K562 (cell line): ENCODE measurements around the gene GGTLC2. TPM values are rescaled to one million over a fixed set of nuclear protein-coding genes. Genes with fewer than 3 reads are reported as not detected.
"Not testable (repeated sequence)": the region's sequence is repeated elsewhere in the genome, so short reads cannot be mapped to it uniquely, and the experiment has no call there.

Source experiments
- ATAC-seq: fragments of 200-7000 bp; cut with Tn5 transposase; 3 replicates; pipeline ENCODE4 v1.9.1; 2020; ENCODE audit warnings: moderate library complexity
- BruUV-seq: library from RNA; stranded (reverse); fragments of 400-500 nt; replicated peaks from 2 replicates; lab custom pipeline; 2021; lab: Mats Ljungman, UMichigan
- CTCF ChIA-PET: fragments of 300-600 bp; formaldehyde crosslinking; extraction: SDS; loops from one replicate; lab custom pipeline; 2021; ENCODE audit warnings: low intra/inter-chr PET ratio; lab: Yijun Ruan, JAX
- POLR2A ChIA-PET: fragments of 300-600, 350-650 bp; sonication (Branson Sonifier 250); formaldehyde crosslinking; extraction: SDS; loops from one replicate; lab custom pipeline; 2021; ENCODE audit warnings: antibody characterized with exemption, inconsistent platforms; lab: Yijun Ruan, JAX
- DNase-seq, 4 experiments: peaks; one replicate each; pipeline versions ENCODE4 v3.0.0 to v3.0.0-alpha.2; 2011 to 2018; ENCODE audit warnings: low spot score in 3 of 4, mixed read lengths in 3 of 4; ENCODE audit errors: extremely low read depth in 1 of 4
- FAIRE-seq: peaks from 2 replicates; lab custom pipeline; 2011; peaks lifted over from hg19 to GRCh38; lab: Jason Lieb, UNC
- H2AFZ ChIP-seq: 2 replicates; pipeline ENCODE4 v1.6.0; 2011; ENCODE audit warnings: low read depth, low read length, control low read depth, inconsistent platforms
- H3K27ac ChIP-seq: fragments of 200-600 bp; 3 replicates; pipeline ENCODE4 v1.8.0; 2011; ENCODE audit warnings: low read depth, mild to moderate bottlenecking, control low read depth, inconsistent platforms, low read length, moderate library complexity, mixed read lengths; ENCODE audit errors: extremely low read depth
- H3K27me3 ChIP-seq, 2 experiments: fragments of 300-600 bp in 1 of 2; 2 replicates in 1 of 2; 3 replicates in 1 of 2; pipeline versions ENCODE4 v1.6.0 to v1.8.0; 2011; ENCODE audit warnings: inconsistent platforms in 2 of 2, low read length in 2 of 2, mild to moderate bottlenecking in 1 of 2, mixed read lengths in 1 of 2, moderate library complexity in 1 of 2; ENCODE audit not compliant: control insufficient read depth in 2 of 2, insufficient read depth in 2 of 2
- H3K36me3 ChIP-seq: fragments of 300-600 bp; 3 replicates; pipeline ENCODE4 v1.8.0; 2011; ENCODE audit warnings: mild to moderate bottlenecking, low read length, inconsistent platforms; ENCODE audit not compliant: control insufficient read depth, insufficient read depth
- H3K4me1 ChIP-seq, 2 experiments: fragments of 200-600 bp in 1 of 2; replicated peaks in 1 of 2; 2 replicates in 1 of 2; 3 replicates in 1 of 2; pipeline versions ENCODE4 v1.5.1 to v1.8.0; 2011; ENCODE audit warnings: inconsistent platforms in 2 of 2, low read length in 2 of 2, mild to moderate bottlenecking in 1 of 2, mixed read lengths in 1 of 2, moderate library complexity in 1 of 2; ENCODE audit not compliant: control insufficient read depth in 2 of 2, insufficient read depth in 2 of 2
- H3K4me2 ChIP-seq: 2 replicates; pipeline ENCODE4 v1.6.1; 2011; ENCODE audit warnings: low read length, control low read depth, inconsistent platforms, mixed read lengths; ENCODE audit not compliant: insufficient read depth
- H3K4me3 ChIP-seq: fragments of 200-600 bp; sonication (generic), shearing (Covaris generic); 2 replicates; pipeline ENCODE4 v1.5.1; 2016; ENCODE audit warnings: control low read depth, inconsistent platforms
- H3K79me2 ChIP-seq: fragments of 200-600 bp; 3 replicates; pipeline ENCODE4 v1.8.0; 2011; ENCODE audit warnings: low read length, inconsistent platforms; ENCODE audit not compliant: control insufficient read depth, insufficient read depth
- H3K9ac ChIP-seq, 2 experiments: 2 replicates each; pipeline versions ENCODE4 v1.6.0 to v1.6.1; 2011; ENCODE audit warnings: low read depth in 2 of 2, low read length in 2 of 2, control low read depth in 1 of 2, inconsistent platforms in 1 of 2, mild to moderate bottlenecking in 1 of 2, mixed read lengths in 1 of 2; ENCODE audit not compliant: insufficient read depth in 1 of 2
- H3K9me1 ChIP-seq: one replicate; pipeline ENCODE4 v1.6.0; 2011; ENCODE audit warnings: inconsistent platforms, mild to moderate bottlenecking, low read length, moderate library complexity; ENCODE audit not compliant: control insufficient read depth, insufficient read depth
- H3K9me3 ChIP-seq: replicated peaks from 2 replicates; pipeline ENCODE4 v1.5.1; 2011; ENCODE audit warnings: low read depth, low read length, inconsistent platforms; ENCODE audit not compliant: control insufficient read depth, insufficient read depth
- H4K20me1 ChIP-seq: replicated peaks from 2 replicates; pipeline ENCODE4 v1.6.1; 2011; ENCODE audit warnings: low read length, inconsistent platforms, mixed read lengths; ENCODE audit not compliant: control insufficient read depth, insufficient read depth
- CBFA2T2 ChIP-seq: fragments of 450-650 bp; conservative IDR thresholded peaks from 2 replicates; pipeline ENCODE4 v1.6.1; 2017; ENCODE audit warnings: mild to moderate bottlenecking
- DACH1 ChIP-seq: fragments of 450-650 bp; IDR thresholded peaks from 2 replicates; pipeline ENCODE4 v1.6.1; 2018; ENCODE audit not compliant: partially characterized antibody
- EGR1 ChIP-seq: fragments of 450-650 bp; conservative IDR thresholded peaks from 2 replicates; pipeline ENCODE4 v1.6.1; 2017; ENCODE audit warnings: mild to moderate bottlenecking
- GATAD2A ChIP-seq: fragments of 450-650 bp; IDR thresholded peaks from 2 replicates; pipeline ENCODE4 v1.6.1; 2017
- LARP7 ChIP-seq: fragments of 450-650 bp; IDR thresholded peaks from 2 replicates; pipeline ENCODE4 v1.6.1; 2016
- PHF21A ChIP-seq: fragments of 450-650 bp; IDR thresholded peaks from 2 replicates; pipeline ENCODE4 v1.6.1; 2017; ENCODE audit warnings: low read depth, borderline replicate concordance
- SMARCA5 ChIP-seq: fragments of 450-650 bp; IDR thresholded peaks from 2 replicates; pipeline ENCODE4 v1.6.1; 2016
- TOE1 ChIP-seq, 2 experiments: fragments of 450-650 bp in 1 of 2; sonication (generic) in 1 of 2; formaldehyde crosslinking in 1 of 2; IDR thresholded peaks; 2 replicates each; pipeline versions ENCODE4 v1.7.1 to v1.8.0; 2016 to 2022; ENCODE audit warnings: borderline replicate concordance in 2 of 2, mild to moderate bottlenecking in 2 of 2, antibody characterized with exemption in 1 of 2, inconsistent platforms in 1 of 2, low read depth in 1 of 2, missing genetic modification reagents in 1 of 2, moderate library complexity in 1 of 2
- WGBS: fragments of 100-300 bp; shearing (Covaris generic); methylation state at CpG from one replicate; pipeline ENCODE4 v1.1.6; 2016; ENCODE audit warnings: low coverage, mixed read lengths; ENCODE audit not compliant: insufficient coverage; ENCODE audit errors: missing lambda C conversion rate; 5-methylcytosine and 5-hydroxymethylcytosine counted together
- in situ Hi-C: fragments of 300-500 bp; cut with MboI; formaldehyde crosslinking; loops from 4 replicates; pipeline ENCODE4 v1.15.0; 2018; ENCODE audit warnings: inconsistent platforms, mixed read lengths
- intact Hi-C: fragments of 100-400 bp; cut with micrococcal nuclease; formaldehyde crosslinking; loops from 2 replicates; pipeline ENCODE4 v1.14.2; 2022
- polyA plus RNA-seq, 8 experiments: library from polyadenylated mRNA; depleted of rRNA in 4 of 8; stranded (reverse) in 5 of 8; unstranded in 3 of 8; fragments of >200 nt; fragmentation: Nextera tagmentation in 2 of 8; fragmentation: Illumina TruSeq in 1 of 8; extraction: Ambion mirVana in 2 of 8; extraction: Trizol in 1 of 8; gene quantifications; 2 replicates each; pipeline versions ENCODE4 v1.2.1 to v1.2.3, GENCODE V29; 2011 to 2014; ENCODE audit warnings: inconsistent platforms in 1 of 8, missing spikeins in 1 of 8
- total RNA-seq, 7 experiments: library from RNA; depleted of rRNA in 6 of 7; stranded (reverse); fragments of >200 nt in 6 of 7; fragmentation: Illumina TruSeq in 2 of 7; extraction: Trizol in 2 of 7; gene quantifications; 2 replicates each; pipeline versions ENCODE4 v1.2.1 to v1.2.3, GENCODE V29; 2011 to 2021; ENCODE audit warnings: low replicate concordance in 1 of 7
- TF ChIP-seq, protein P1 (sequence below): fragments of 450-650 bp; IDR thresholded peaks from 2 replicates; pipeline ENCODE4 v1.6.1; 2018; ENCODE audit not compliant: partially characterized antibody
- TF ChIP-seq, protein P2 (sequence below), 3 experiments: fragments of 200-800 bp in 1 of 3; fragments of 250-450 bp in 1 of 3; fragments of 450-650 bp in 1 of 3; sonication (Bioruptor Pico) in 1 of 3; sonication (Bioruptor generic) in 1 of 3; formaldehyde crosslinking in 1 of 3; IDR thresholded peaks; 2 replicates each; pipeline versions ENCODE4 v1.6.1 to v1.8.0; 2016 to 2022; ENCODE audit warnings: mild to moderate bottlenecking in 2 of 3, missing genetic modification characterization in 2 of 3, missing compliant biosample characterization in 1 of 3, moderate library complexity in 1 of 3
- TF ChIP-seq, protein P3 (sequence below): fragments of 450-650 bp; IDR thresholded peaks from 2 replicates; pipeline ENCODE4 v1.6.1; 2016; ENCODE audit warnings: antibody characterized with exemption
- TF ChIP-seq, protein P4 (sequence below): fragments of 250-450 bp; sonication (Bioruptor Pico); IDR thresholded peaks from 2 replicates; pipeline ENCODE4 v1.9.0; 2021; ENCODE audit warnings: mild to moderate bottlenecking

Gene GGTLC2
- total and polyA plus RNA-seq, 9 of the 15 experiments (the other 6 are each of a cell fraction or from before 2014, with no cell fraction given) = not detected

DNA sequence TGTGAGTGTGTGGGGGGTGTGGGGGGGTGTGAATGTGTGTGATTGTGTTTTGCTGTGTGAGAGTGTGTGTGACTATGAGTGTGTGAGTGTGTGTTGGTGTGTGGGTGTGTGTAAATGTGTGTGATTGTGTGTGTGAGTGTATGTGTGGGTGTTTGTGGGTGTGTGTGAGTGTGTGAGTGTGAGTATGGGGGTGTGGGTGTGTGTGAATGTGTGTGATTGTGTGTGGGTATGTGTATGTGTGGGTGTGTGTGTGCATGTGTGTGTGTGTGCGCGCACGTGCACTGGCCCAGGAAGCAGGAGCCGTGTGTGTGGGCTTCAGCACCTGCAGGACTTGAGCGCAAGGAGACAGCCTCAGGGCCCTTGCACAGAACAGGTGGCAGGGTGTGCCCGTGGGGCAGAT, 8.2 kb downstream of the GGTLC2 start:
- POLR2A ChIA-PET; BruUV-seq; TF ChIP-seq TOE1 (CRISPR knock-in tag; IDR thresholded peaks at IDR 0.05; ENCODE audit: borderline replicate concordance, low read depth): not testable (repeated sequence)
- 55% methylated on average over 6 of the region's 6 CpGs for WGBS
- TF ChIP-seq, protein P1, sequence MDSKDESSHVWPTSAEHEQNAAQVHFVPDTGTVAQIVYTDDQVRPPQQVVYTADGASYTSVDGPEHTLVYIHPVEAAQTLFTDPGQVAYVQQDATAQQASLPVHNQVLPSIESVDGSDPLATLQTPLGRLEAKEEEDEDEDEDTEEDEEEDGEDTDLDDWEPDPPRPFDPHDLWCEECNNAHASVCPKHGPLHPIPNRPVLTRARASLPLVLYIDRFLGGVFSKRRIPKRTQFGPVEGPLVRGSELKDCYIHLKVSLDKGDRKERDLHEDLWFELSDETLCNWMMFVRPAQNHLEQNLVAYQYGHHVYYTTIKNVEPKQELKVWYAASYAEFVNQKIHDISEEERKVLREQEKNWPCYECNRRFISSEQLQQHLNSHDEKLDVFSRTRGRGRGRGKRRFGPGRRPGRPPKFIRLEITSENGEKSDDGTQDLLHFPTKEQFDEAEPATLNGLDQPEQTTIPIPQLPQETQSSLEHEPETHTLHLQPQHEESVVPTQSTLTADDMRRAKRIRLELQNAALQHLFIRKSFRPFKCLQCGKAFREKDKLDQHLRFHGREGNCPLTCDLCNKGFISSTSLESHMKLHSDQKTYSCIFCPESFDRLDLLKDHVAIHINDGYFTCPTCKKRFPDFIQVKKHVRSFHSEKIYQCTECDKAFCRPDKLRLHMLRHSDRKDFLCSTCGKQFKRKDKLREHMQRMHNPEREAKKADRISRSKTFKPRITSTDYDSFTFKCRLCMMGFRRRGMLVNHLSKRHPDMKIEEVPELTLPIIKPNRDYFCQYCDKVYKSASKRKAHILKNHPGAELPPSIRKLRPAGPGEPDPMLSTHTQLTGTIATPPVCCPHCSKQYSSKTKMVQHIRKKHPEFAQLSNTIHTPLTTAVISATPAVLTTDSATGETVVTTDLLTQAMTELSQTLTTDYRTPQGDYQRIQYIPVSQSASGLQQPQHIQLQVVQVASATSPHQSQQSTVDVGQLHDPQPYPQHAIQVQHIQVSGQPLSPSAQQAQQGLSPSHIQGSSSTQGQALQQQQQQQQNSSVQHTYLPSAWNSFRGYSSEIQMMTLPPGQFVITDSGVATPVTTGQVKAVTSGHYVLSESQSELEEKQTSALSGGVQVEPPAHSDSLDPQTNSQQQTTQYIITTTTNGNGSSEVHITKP = peak; percentile 6
- TF ChIP-seq, protein P2, sequence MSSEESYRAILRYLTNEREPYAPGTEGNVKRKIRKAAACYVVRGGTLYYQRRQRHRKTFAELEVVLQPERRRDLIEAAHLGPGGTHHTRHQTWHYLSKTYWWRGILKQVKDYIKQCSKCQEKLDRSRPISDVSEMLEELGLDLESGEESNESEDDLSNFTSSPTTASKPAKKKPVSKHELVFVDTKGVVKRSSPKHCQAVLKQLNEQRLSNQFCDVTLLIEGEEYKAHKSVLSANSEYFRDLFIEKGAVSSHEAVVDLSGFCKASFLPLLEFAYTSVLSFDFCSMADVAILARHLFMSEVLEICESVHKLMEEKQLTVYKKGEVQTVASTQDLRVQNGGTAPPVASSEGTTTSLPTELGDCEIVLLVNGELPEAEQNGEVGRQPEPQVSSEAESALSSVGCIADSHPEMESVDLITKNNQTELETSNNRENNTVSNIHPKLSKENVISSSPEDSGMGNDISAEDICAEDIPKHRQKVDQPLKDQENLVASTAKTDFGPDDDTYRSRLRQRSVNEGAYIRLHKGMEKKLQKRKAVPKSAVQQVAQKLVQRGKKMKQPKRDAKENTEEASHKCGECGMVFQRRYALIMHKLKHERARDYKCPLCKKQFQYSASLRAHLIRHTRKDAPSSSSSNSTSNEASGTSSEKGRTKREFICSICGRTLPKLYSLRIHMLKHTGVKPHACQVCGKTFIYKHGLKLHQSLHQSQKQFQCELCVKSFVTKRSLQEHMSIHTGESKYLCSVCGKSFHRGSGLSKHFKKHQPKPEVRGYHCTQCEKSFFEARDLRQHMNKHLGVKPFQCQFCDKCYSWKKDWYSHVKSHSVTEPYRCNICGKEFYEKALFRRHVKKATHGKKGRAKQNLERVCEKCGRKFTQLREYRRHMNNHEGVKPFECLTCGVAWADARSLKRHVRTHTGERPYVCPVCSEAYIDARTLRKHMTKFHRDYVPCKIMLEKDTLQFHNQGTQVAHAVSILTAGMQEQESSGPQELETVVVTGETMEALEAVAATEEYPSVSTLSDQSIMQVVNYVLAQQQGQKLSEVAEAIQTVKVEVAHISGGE (CRISPR knock-in tag; IDR thresholded peaks at IDR 0.05) = peak in 1 of 3 experiments; percentile 40; a peak in 1 of 6 replicates
- TF ChIP-seq SMARCA5 (peak; percentile 89), PHF21A (peak; percentile 85; the same call in 1 of the 2 replicates), TOE1 (IDR thresholded peaks at IDR 0.05; ENCODE audit: borderline replicate concordance) (peak; percentile 88; the same call in 1 of the 2 replicates), DACH1 (peak; percentile 55), CBFA2T2 (peak; percentile 15; the same call in 1 of the 2 replicates), LARP7 (peak; percentile 99; the same call in 1 of the 2 replicates), GATAD2A (peak; percentile 92; the same call in 1 of the 2 replicates), EGR1 (peak; percentile 96)
- TF ChIP-seq, protein P3, sequence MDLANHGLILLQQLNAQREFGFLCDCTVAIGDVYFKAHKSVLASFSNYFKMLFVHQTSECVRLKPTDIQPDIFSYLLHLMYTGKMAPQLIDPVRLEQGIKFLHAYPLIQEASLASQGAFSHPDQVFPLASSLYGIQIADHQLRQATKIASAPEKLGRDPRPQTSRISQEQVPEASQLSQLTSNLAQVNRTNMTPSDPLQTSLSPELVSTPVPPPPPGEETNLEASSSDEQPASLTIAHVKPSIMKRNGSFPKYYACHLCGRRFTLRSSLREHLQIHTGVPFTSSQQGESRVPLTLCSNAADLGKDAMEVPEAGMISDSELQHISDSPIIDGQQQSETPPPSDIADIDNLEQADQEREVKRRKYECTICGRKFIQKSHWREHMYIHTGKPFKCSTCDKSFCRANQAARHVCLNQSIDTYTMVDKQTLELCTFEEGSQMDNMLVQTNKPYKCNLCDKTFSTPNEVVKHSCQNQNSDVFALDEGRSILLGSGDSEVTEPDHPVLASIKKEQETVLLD = peak; percentile 75; the same call in 1 of the 2 replicates
- TF ChIP-seq, protein P4, sequence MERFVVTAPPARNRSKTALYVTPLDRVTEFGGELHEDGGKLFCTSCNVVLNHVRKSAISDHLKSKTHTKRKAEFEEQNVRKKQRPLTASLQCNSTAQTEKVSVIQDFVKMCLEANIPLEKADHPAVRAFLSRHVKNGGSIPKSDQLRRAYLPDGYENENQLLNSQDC (CRISPR knock-in tag) = 0 out of 2 replicates have a peak, but pooled peaks have one; percentile 26

More for the DNA sequence above, 8.2 kb downstream of the GGTLC2 start:
- intact Hi-C loops = loop anchor here (5.0 kb wide), 1 partner anchor 70 kb away; no protein-coding TSS in a partner anchor
- H3K4me3 ChIP-seq, H3K79me2 ChIP-seq, H3K27ac ChIP-seq, DNase-seq, H3K9me1 ChIP-seq, CTCF ChIA-PET, in situ Hi-C loops, H2AFZ ChIP-seq, H3K9ac ChIP-seq, H4K20me1 ChIP-seq, H3K9me3 ChIP-seq, H3K4me2 ChIP-seq, H3K36me3 ChIP-seq: not testable (repeated sequence)
- Histone ChIP-seq H3K4me1 (peaks cover 0 to 28% of the 10 kb centered on the region in 2 experiments; a peak in 3 of 5 replicates), H3K27me3 (peaks cover 9 to 40% of the 10 kb centered on the region in 2 experiments)
- ATAC-seq = peak; percentile 20; the same call in 2 of the 3 replicates
- FAIRE-seq = peak; percentile 37
